Measurements from ENCODE around the gene AASDHPPT.

Gene AASDHPPT

GRCh38 chr11:106077609-106078455 lies at the start of gene AASDHPPT:
Gene AASDHPPT, plus strand, starts transcription at chr11:106077662. Its CDS starts 49 bp downstream, at chr11:106077711.
- ChIA-PET POLR2A (interaction anchor here (0.8 kb wide), 1 partner anchor 14 kb away, joined by 4 read pairs; no protein-coding TSS in a partner anchor), CTCF (interaction anchor here (0.7 to 3.5 kb wide), 7 partner anchors 9 to 58 kb away, joined by 3 to 26 read pairs (median 6); no protein-coding TSS in a partner anchor)
- peak; percentile 6 for TF ChIP-seq CTCF (IDR thresholded peaks at IDR 0.05; ENCODE audit: control extremely low read depth, extremely low read depth, low read depth, missing control alignments)
- DNase-seq (ENCODE audit: extremely low spot score) = no peak

GRCh38 chr11:106030609-106031008 lies 46.9 kb upstream of the AASDHPPT start:
- CTCF ChIA-PET = interaction anchor here (1.4 kb wide), 1 partner anchor 18 kb away, joined by 4 read pairs; no protein-coding TSS in a partner anchor
- no peak for TF ChIP-seq CTCF (IDR thresholded peaks at IDR 0.05; ENCODE audit: control extremely low read depth, extremely low read depth, low read depth, missing control alignments)
- no peak for DNase-seq (ENCODE audit: extremely low spot score)
- POLR2A ChIA-PET = no interaction called here

DNA sequence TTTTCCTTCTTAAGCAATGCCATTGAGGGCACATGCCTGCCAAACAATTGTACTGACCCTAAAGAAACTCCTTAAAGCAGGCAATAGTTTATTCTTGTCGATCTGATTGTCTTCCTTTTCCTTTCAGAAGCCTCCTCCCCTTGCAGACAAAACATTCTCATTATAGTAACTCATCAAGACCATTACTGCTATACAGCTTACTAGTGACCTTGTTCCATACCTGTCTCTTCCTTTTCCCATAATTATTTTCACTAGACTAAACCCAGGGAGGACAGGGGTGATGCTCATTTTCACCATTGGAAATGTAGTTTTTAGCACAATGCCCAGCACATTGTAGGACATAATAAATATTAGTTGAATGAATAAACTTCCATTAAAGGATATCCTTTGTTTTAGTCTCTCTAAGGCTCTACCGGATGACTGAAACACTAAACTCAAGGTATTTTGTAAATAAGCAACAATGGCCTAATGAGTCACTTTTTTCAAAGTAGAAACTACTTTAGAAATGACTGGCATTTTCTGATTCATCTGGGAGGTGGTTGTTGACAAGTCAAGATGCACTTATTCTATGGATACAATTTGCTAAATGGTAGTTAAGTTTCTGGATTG lies 46.2 kb upstream of the AASDHPPT start:
- no peak for DNase-seq (ENCODE audit: extremely low spot score)
- POLR2A ChIA-PET = no interaction called here
- CTCF ChIA-PET = interaction anchor here (1.4 kb wide), 1 partner anchor 17 kb away, joined by 4 read pairs; no protein-coding TSS in a partner anchor
- TF ChIP-seq CTCF (IDR thresholded peaks at IDR 0.05; ENCODE audit: control extremely low read depth, extremely low read depth, low read depth, missing control alignments) = no peak

- ChIA-PET CTCF (interaction anchor here (1.3 kb wide), 1 partner anchor 29 kb away, joined by 4 read pairs; no protein-coding TSS in a partner anchor), POLR2A (no interaction called here)
- no peak for DNase-seq (ENCODE audit: extremely low spot score)
- no peak for TF ChIP-seq CTCF (IDR thresholded peaks at IDR 0.05; ENCODE audit: control extremely low read depth, extremely low read depth, low read depth, missing control alignments)
These were observed 45.5 kb upstream of the AASDHPPT start for GRCh38 chr11:106031936-106032335.

- CTCF ChIA-PET = interaction anchor here (1.3 kb wide), 1 partner anchor 28 kb away, joined by 4 read pairs; no protein-coding TSS in a partner anchor
- TF ChIP-seq CTCF (IDR thresholded peaks at IDR 0.05; ENCODE audit: control extremely low read depth, extremely low read depth, low read depth, missing control alignments) = no peak
- POLR2A ChIA-PET = no interaction called here
- no peak for DNase-seq (ENCODE audit: extremely low spot score)
These were observed 44.6 kb upstream of the AASDHPPT start for GRCh38 chr11:106032861-106033260.

DNA sequence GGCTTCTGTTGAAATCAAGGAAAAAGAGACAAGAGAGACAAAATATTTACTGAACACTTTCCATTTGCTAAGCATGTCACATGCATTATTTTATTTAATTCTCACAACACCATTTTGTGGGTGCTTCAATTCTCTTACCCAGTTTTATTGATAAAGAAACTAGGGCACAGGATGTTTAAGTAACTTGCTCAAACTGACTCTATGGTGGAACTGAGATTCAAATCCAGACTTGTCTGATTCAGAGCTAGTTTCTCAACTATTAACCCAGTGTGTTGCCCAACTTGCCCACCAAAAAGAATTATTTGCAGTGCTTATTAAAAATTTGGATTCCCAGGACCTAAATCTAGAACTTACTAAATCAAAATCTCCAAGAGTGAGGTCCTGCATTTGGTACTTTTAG lies 33.9 kb upstream of the AASDHPPT start:
- ChIA-PET CTCF (interaction anchor here (1.0 to 2.1 kb wide), 3 partner anchors 10 to 93 kb away, joined by 3 to 7 read pairs (median 3); no protein-coding TSS in a partner anchor), POLR2A (no interaction called here)
- TF ChIP-seq CTCF (IDR thresholded peaks at IDR 0.05; ENCODE audit: control extremely low read depth, extremely low read depth, low read depth, missing control alignments) = no peak
- DNase-seq (ENCODE audit: extremely low spot score) = no peak

Measured in GM10248 (cell line).